Fibroblast of the aortic adventitia (primary cell): ENCODE results near the gene ST13. TPM values are rescaled to one million over a fixed set of nuclear protein-coding genes. Genes with fewer than 3 reads are reported as not detected.
A peak's percentile ranks its signal among the peaks of the same experiment; 100 is the strongest.
"Not testable (repeated sequence)": the region's sequence is repeated elsewhere in the genome, so short reads cannot be mapped to it uniquely, and the experiment has no call there.

Source experiments
- DNase-seq: peaks from one replicate; pipeline ENCODE4 v3.0.0-alpha.2; 2010; ENCODE audit warnings: low read depth
- H3K4me3 ChIP-seq: 2 replicates; pipeline ENCODE4 v1.5.1; 2011; ENCODE audit warnings: low read depth, mild to moderate bottlenecking, control low read depth, low read length, moderate library complexity
- CTCF ChIP-seq: IDR thresholded peaks from 2 replicates; pipeline ENCODE4 v1.5.1; 2011; ENCODE audit warnings: mild to moderate bottlenecking, low read length, control low read depth, inconsistent platforms; ENCODE audit not compliant: insufficient read depth
- small RNA-seq: library from RNA; depleted of rRNA; stranded (forward); fragments of <200 nt; gene quantifications from one replicate; pipeline ENCODE3, GENCODE V24; 2012
- total RNA-seq: library from RNA; depleted of rRNA; stranded (reverse); fragments of >200 nt; gene quantifications from 2 replicates; pipeline ENCODE4 v1.2.3, GENCODE V29; 2012; ENCODE audit warnings: low replicate concordance

ST13 gene
- total RNA-seq, 1 donor = 154 TPM

GRCh38 chr22:40797427-40797826 lies 59.0 kb downstream of the ST13 start:
- DNase-seq = peak; percentile 26

GRCh38 chr22:40792451-40792850 lies 64.0 kb downstream of the ST13 start:
- no peak overlapping the region for H3K4me3 ChIP-seq
- TF ChIP-seq CTCF = no peak
- no peak for DNase-seq

More at GRCh38 chr22:40797427-40797826, 59.0 kb downstream of the ST13 start:
- no peak for TF ChIP-seq CTCF
- no peak overlapping the region for H3K4me3 ChIP-seq

GRCh38 chr22:40791241-40791640 lies 65.2 kb downstream of the ST13 start:
- TF ChIP-seq CTCF = no peak
- H3K4me3 ChIP-seq = no peak overlapping the region
- DNase-seq = peak; percentile 16

- no peak for DNase-seq
- TF ChIP-seq CTCF = no peak
- no peak overlapping the region for H3K4me3 ChIP-seq
Observed at GRCh38 chr22:40789131-40789530, 67.3 kb downstream of the ST13 start.

GRCh38 chr22:40782521-40782920 lies 73.9 kb downstream of the ST13 start:
- no peak for TF ChIP-seq CTCF
- no peak for DNase-seq
- no peak overlapping the region for H3K4me3 ChIP-seq

- DNase-seq = not testable (repeated sequence)
Observed at GRCh38 chr22:40781749-40782148, 74.7 kb downstream of the ST13 start.

More at GRCh38 chr22:40781749-40782148, 74.7 kb downstream of the ST13 start:
- H3K4me3 ChIP-seq = not testable (repeated sequence)

Small RNAs within 50 kb of the gene (small RNA-seq; reads per million reads assigned to genes)
- gene JTBP1 = not detected
- gene MIR4766 = 1.4 reads per million, percentile 52 among the genes with 10 or more reads in this experiment

Other genes with a start within 250 kb of the ST13 start
- gene MRTFA, start 219.9 kb downstream of the ST13 start, total RNA-seq = 25.8 and 90.4 TPM in 2 replicates
- gene MCHR1, start 177.2 kb downstream of the ST13 start, total RNA-seq = under 0.01 TPM in 1 of 2 replicates, not detected in the other
- 8.6 and 25.8 TPM in 2 replicates for gene SLC25A17, start 37.3 kb downstream of the ST13 start, total RNA-seq
- 10.4 and 17.4 TPM in 2 replicates for gene XPNPEP3, start 509 bp upstream of the ST13 start, total RNA-seq
- gene DNAJB7, start 5.5 kb upstream of the ST13 start, total RNA-seq = not detected in 2 replicates
- 12.8 and 73.1 TPM in 2 replicates for gene RBX1, start 94.7 kb upstream of the ST13 start, total RNA-seq
- 49.0 and 85.5 TPM in 2 replicates for gene EP300, start 236.0 kb upstream of the ST13 start, total RNA-seq